ENCODE results near the gene ORMDL2.

GRCh38 chr12:55817345-55818139, at the start of gene ORMDL2, which contains the start of gene SARNP:
- TF ChIP-seq, protein P1, sequence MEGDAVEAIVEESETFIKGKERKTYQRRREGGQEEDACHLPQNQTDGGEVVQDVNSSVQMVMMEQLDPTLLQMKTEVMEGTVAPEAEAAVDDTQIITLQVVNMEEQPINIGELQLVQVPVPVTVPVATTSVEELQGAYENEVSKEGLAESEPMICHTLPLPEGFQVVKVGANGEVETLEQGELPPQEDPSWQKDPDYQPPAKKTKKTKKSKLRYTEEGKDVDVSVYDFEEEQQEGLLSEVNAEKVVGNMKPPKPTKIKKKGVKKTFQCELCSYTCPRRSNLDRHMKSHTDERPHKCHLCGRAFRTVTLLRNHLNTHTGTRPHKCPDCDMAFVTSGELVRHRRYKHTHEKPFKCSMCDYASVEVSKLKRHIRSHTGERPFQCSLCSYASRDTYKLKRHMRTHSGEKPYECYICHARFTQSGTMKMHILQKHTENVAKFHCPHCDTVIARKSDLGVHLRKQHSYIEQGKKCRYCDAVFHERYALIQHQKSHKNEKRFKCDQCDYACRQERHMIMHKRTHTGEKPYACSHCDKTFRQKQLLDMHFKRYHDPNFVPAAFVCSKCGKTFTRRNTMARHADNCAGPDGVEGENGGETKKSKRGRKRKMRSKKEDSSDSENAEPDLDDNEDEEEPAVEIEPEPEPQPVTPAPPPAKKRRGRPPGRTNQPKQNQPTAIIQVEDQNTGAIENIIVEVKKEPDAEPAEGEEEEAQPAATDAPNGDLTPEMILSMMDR (IDR thresholded peaks at IDR 0.05; ENCODE audit: insufficient read depth, low read depth, low read length), result no peak
- no peak for TF ChIP-seq EZH2 (IDR thresholded peaks at IDR 0.05; ENCODE audit: insufficient read depth, low read length)
